Mucosa of rectum (tissue), 2 donors: Measurements from ENCODE around the gene A1CF.

ENCODE experiments used
- H3K27ac ChIP-seq, 2 donors: one replicate each; pipeline ENCODE4 v1.7.0; 2013; ENCODE audit warnings: inconsistent platforms in 2 of 2, low read depth in 2 of 2, low read length in 2 of 2
- H3K27me3 ChIP-seq, 2 donors: one replicate each; pipeline ENCODE4 v1.7.0; 2013; ENCODE audit warnings: low read length in 2 of 2; ENCODE audit not compliant: control insufficient read depth in 2 of 2, insufficient read depth in 2 of 2
- H3K36me3 ChIP-seq, 2 donors: one replicate each; pipeline ENCODE4 v1.7.0; 2013; ENCODE audit warnings: low read length in 2 of 2; ENCODE audit not compliant: control insufficient read depth in 2 of 2, insufficient read depth in 2 of 2
- H3K4me1 ChIP-seq, 2 donors: one replicate each; pipeline ENCODE4 v1.7.0; 2013; ENCODE audit warnings: low read length in 2 of 2, mild to moderate bottlenecking in 1 of 2; ENCODE audit not compliant: control insufficient read depth in 2 of 2, insufficient read depth in 2 of 2
- H3K4me3 ChIP-seq, 2 donors: one replicate each; pipeline ENCODE4 v1.7.0; 2013; ENCODE audit warnings: low read length in 2 of 2
- H3K9ac ChIP-seq, 2 donors: one replicate each; pipeline ENCODE4 v1.7.0; 2013; ENCODE audit warnings: low read length in 2 of 2, low read depth in 1 of 2, mild to moderate bottlenecking in 1 of 2
- H3K9me3 ChIP-seq, 2 donors: one replicate each; pipeline ENCODE4 v1.7.0; 2013; ENCODE audit warnings: low read length in 2 of 2; ENCODE audit not compliant: control insufficient read depth in 2 of 2
- donor health status: healthy.
- donor health status: Normal muscosa, but diverticular disease.

The A1CF gene

DNA sequence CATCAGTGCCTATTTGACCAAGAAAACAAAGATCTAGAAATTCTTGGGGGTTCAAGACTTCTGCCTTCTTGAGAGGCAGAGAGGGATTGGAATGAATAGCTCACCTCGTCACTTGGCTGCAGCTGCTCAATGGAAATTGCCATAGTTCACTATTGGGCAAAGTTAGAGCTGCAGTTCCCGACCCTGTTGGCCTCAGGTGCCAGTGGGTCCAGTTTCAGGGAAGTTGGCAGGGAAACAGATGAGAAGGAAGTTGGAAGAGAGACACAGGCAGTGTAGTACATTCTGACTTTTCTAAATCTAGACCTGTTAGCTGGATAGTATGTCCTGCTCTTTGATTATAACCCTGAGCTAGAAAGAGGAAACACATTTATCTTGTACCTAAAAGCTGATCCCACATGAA, 19.1 kb downstream of the A1CF start:
- H3K36me3 ChIP-seq = no peaks in the 10 kb centered on the region
- H3K27ac ChIP-seq = no peak overlapping the region
- no peaks in the 10 kb centered on the region for H3K4me1 ChIP-seq
- H3K4me3 ChIP-seq = no peak overlapping the region
- no peak overlapping the region for H3K9ac ChIP-seq
- H3K27me3 ChIP-seq = no peaks in the 10 kb centered on the region
- H3K9me3 ChIP-seq = no peaks in the 10 kb centered on the region

DNA sequence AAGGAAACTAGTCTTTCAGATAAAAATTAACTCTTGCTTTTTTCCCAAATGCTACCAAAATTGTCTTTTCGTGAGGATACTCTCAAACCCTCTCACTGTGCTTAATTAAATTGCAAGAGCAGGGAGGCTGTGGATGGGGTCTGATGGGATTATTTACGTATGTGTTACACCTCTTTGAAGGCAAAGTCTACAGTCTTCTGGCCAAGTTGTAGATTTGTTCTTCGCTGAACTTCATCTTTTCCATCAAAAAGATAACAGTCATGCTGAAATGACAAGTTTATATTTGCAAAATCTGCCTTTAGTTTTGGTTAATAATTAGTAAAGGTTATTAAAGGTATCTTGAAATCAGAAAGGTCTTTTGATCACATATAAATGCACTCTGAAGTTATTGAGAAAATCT, 22.7 kb downstream of the A1CF start:
- H3K4me3 ChIP-seq = no peak overlapping the region
- no peaks in the 10 kb centered on the region for H3K36me3 ChIP-seq
- no peaks in the 10 kb centered on the region for H3K9me3 ChIP-seq
- no peak overlapping the region for H3K27ac ChIP-seq
- no peaks in the 10 kb centered on the region for H3K27me3 ChIP-seq
- H3K4me1 ChIP-seq = no peaks in the 10 kb centered on the region
- H3K9ac ChIP-seq = no peak overlapping the region

DNA sequence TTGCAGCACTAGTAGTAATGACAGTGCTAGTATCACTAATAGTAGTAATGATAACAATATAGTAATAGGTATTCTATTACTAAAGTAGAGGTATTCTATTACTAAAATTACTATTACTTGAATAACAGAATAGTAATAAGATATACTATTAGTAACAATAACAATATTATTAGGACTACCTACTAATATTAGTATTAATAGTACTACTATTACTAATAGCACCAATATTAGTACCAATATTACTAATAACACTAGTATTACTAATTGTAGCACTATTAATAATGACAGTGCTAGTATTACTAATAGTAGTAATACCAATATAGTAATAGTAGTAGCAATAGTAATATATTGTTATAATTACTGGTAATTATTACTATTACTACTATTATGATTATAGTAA, 24.1 kb downstream of the A1CF start:
- Histone ChIP-seq H3K4me1 (no peaks in the 10 kb centered on the region), H3K9me3 (no peaks in the 10 kb centered on the region), H3K4me3 (no peak overlapping the region), H3K27ac (no peak overlapping the region), H3K36me3 (no peaks in the 10 kb centered on the region), H3K27me3 (no peaks in the 10 kb centered on the region), H3K9ac (no peak overlapping the region)

GRCh38 chr10:50857579-50857978, 27.8 kb downstream of the A1CF start:
- H3K9me3 ChIP-seq = no peaks in the 10 kb centered on the region
- H3K27ac ChIP-seq = no peak overlapping the region
- H3K27me3 ChIP-seq = no peaks in the 10 kb centered on the region
- H3K36me3 ChIP-seq = peaks cover 0 to 3% of the 10 kb centered on the region in 2 donors
- H3K9ac ChIP-seq = no peak overlapping the region
- no peaks in the 10 kb centered on the region for H3K4me1 ChIP-seq
- no peak overlapping the region for H3K4me3 ChIP-seq

DNA sequence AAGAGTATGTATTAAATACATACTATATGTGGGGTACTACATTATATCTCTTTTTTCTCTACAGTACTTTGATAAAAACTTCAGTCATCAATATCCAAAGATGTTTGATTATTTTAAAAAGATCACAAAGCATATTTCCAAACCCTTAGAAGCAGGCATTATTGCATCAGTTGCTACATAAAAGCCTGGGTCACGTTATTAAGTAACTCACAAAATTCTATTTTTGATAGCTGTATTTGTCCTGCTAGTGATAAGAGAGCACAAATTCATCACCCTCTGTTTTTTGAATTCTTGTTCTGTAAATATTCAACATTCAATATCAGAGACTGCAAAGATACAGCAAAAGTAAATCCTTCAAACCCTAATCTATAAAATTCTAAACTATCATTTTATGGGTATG, 30.0 kb downstream of the A1CF start:
- peaks cover 0 to 3% of the 10 kb centered on the region in 2 donors for H3K36me3 ChIP-seq

DNA sequence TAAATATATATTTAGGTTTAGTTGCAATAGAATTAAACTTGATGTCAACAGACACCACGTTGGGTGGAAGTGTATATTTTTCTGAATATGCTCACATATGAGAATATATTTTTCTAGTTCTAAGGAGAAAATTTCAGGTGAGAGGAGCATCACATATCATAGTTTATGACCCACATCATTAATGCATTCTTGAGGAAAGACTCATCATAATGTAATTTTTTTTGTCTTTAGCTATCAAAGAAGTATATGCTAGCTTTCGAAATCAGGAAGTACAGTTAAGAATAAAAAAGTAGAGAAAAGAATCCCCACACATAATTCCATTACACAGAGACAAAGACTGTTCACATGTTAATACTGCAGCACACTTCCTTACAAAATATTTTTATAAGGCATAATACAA, 30.4 kb downstream of the A1CF start:
- H3K9me3 ChIP-seq = no peaks in the 10 kb centered on the region
- no peaks in the 10 kb centered on the region for H3K27me3 ChIP-seq
- no peak overlapping the region for H3K4me3 ChIP-seq
- H3K9ac ChIP-seq = no peak overlapping the region
- no peak overlapping the region for H3K27ac ChIP-seq
- no peaks in the 10 kb centered on the region for H3K4me1 ChIP-seq
- peaks cover 0 to 3% of the 10 kb centered on the region in 2 donors for H3K36me3 ChIP-seq

More for the DNA sequence above, 30.0 kb downstream of the A1CF start:
- Histone ChIP-seq H3K4me3 (no peak overlapping the region), H3K27me3 (no peaks in the 10 kb centered on the region), H3K9ac (no peak overlapping the region), H3K4me1 (no peaks in the 10 kb centered on the region), H3K9me3 (no peaks in the 10 kb centered on the region), H3K27ac (no peak overlapping the region)

- no peaks in the 10 kb centered on the region for H3K9me3 ChIP-seq
- no peak overlapping the region for H3K4me3 ChIP-seq
- peaks cover 0 to 3% of the 10 kb centered on the region in 2 donors for H3K36me3 ChIP-seq
- no peak overlapping the region for H3K9ac ChIP-seq
- H3K27me3 ChIP-seq = no peaks in the 10 kb centered on the region
- H3K4me1 ChIP-seq = no peaks in the 10 kb centered on the region
- H3K27ac ChIP-seq = no peak overlapping the region
Observed at GRCh38 chr10:50853557-50853956, 31.9 kb downstream of the A1CF start.

DNA sequence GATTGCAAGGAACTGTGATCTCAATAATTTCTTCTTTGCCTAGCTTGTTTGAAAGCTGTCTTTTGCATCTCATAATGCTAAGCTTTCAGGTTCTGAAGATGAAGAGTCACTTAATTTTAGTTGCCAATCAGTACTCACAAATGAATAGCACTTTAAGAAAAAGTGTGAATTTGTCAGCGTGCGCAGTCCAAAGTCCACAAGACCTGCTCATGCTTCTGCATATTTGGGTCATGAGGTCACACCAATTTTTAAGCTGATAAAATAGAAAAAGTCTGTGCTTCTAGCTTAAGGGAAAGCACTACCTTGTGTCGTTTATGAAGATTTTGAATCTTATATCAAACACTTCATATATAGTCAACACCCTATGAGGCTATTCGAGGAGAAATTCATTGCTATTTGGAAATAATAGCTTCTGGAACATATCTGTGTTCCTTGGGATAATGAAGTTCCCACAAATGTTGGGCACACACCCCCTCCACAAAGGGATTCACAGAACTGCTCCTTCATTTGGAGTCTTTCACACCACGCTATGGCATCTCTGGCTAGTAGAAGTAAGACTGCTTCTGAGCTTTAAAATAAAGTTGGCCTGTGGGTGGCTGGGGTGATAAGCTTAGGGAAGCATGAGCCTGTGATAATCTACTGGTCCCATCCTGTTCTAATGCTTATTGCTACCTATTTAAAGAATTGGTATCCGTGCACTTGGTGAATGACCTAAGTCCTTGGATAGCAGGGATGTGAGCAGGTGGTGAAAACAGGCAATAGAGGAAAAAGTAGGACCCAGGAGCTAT, 33.3 kb downstream of the A1CF start:
- Histone ChIP-seq H3K36me3 (peaks cover 0 to 3% of the 10 kb centered on the region in 2 donors), H3K9ac (no peak overlapping the region), H3K9me3 (no peaks in the 10 kb centered on the region), H3K27ac (no peak overlapping the region), H3K4me1 (no peaks in the 10 kb centered on the region), H3K4me3 (no peak overlapping the region), H3K27me3 (no peaks in the 10 kb centered on the region)

GRCh38 chr10:50850578-50851230, 34.7 kb downstream of the A1CF start:
- Histone ChIP-seq H3K4me1 (no peaks in the 10 kb centered on the region), H3K9me3 (no peaks in the 10 kb centered on the region), H3K9ac (no peak overlapping the region), H3K27me3 (no peaks in the 10 kb centered on the region), H3K36me3 (peaks cover 0 to 3% of the 10 kb centered on the region in 2 donors), H3K4me3 (no peak overlapping the region), H3K27ac (no peak overlapping the region)

DNA sequence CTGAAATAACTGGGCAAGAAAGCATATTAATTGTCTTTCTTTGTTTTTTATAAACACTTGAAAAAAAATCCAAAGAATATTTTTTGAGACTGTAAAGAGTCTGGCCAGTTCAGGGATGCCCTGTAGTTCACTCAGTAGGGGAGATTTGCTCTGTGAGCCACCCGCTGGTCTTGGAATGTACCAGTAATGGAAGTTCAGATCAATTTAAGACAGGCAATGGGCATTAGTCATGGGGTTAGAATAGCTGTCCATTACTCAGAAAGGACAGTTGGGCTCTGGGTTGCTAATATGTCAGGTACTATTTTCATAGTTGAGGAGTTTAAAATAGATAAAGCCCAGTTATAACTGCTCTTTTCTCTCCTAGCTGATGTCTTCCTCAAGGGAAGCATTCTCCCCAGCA, 38.7 kb downstream of the A1CF start:
- Histone ChIP-seq H3K9ac (no peak overlapping the region), H3K9me3 (no peaks in the 10 kb centered on the region), H3K36me3 (peaks cover 0 to 4% of the 10 kb centered on the region in 2 donors), H3K4me3 (no peak overlapping the region), H3K27me3 (no peaks in the 10 kb centered on the region), H3K27ac (no peak overlapping the region), H3K4me1 (no peaks in the 10 kb centered on the region)
